ENCODE data around the gene PKHD1. TPM values are rescaled to one million over a fixed set of nuclear protein-coding genes. Genes with fewer than 3 reads are reported as not detected.
A peak's percentile ranks its signal among the peaks of the same experiment; 100 is the strongest.
"Not testable (repeated sequence)": the region's sequence is repeated elsewhere in the genome, so short reads cannot be mapped to it uniquely, and the experiment has no call there.

PKHD1 gene
- total RNA-seq, 4 donors from 2014 or later, result 0.53 to 0.83 (median 0.60) TPM

- TF ChIP-seq POLR2A (IDR thresholded peaks at IDR 0.05), result no peak
- TF ChIP-seq CTCF (IDR thresholded peaks at IDR 0.05), result peak in 4 of 6 experiments; percentile 52 to 74 (median 70)
- no peaks in the 10 kb centered on the region for H3K36me3 ChIP-seq
- no peaks in the 10 kb centered on the region for H3K4me1 ChIP-seq
- H3K4me3 ChIP-seq, result no peak overlapping the region
- no peaks in the 10 kb centered on the region for H3K9me3 ChIP-seq
- no peak overlapping the region for H3K27ac ChIP-seq
- no peaks in the 10 kb centered on the region for H3K27me3 ChIP-seq
- peak in 1 of 3 donors; percentile 64 for DNase-seq
Observed at GRCh38 chr6:51855310-51856082, 231.9 kb downstream of the PKHD1 start.

DNA sequence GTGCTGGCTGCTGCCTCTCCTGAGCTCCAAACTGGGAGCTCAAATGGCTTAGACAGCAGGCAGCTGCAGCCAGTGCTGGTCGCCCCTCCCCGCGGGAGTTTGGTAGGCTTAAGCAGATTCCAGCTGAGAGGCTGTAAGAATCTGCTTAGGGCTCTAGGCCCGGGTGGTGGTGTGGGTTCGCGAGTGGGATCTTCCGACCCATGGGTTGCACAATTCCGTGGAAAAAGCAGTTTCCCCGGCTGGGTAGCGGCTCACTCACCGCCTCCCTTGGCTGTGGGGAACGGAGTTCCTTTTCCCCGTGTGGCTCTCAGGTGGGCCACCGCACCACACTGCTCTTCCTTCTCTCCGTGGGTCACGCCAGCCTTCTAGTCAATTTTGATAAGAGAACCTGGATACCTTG is 232.5 kb downstream of the PKHD1 start:
- no peaks in the 10 kb centered on the region for H3K4me1 ChIP-seq
- no peaks in the 10 kb centered on the region for H3K9me3 ChIP-seq
- no peak for DNase-seq
- no peak overlapping the region for H3K27ac ChIP-seq
- no peak overlapping the region for H3K4me3 ChIP-seq
- no peaks in the 10 kb centered on the region for H3K36me3 ChIP-seq
- no peak for TF ChIP-seq CTCF (IDR thresholded peaks at IDR 0.05)
- TF ChIP-seq POLR2A (IDR thresholded peaks at IDR 0.05), result no peak
- no peaks in the 10 kb centered on the region for H3K27me3 ChIP-seq

DNA sequence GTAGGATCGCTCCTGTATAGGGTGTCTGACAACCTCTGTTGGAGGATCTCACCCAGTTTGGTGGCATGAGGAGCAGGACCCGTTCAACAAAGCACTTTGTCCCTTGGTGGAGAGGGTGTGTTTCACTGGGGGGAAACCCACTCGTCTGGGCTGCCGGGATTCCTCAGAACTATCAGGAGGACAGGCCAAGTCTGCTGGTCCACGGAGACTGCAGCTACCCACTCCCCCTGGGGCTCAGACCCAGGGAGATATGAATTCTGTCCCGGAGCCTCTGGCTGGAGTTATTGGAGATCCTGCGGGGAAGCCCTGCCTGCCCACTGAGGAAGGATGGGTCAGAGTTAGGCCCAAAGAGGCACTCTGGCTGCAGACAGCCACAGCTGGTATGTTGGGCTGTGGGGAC is 233.1 kb downstream of the PKHD1 start:
- no peak for TF ChIP-seq CTCF (IDR thresholded peaks at IDR 0.05)
- H3K27ac ChIP-seq, result no peak overlapping the region
- no peaks in the 10 kb centered on the region for H3K36me3 ChIP-seq
- H3K27me3 ChIP-seq, result no peaks in the 10 kb centered on the region
- H3K4me3 ChIP-seq, result no peak overlapping the region
- no peaks in the 10 kb centered on the region for H3K4me1 ChIP-seq
- DNase-seq, result no peak
- H3K9me3 ChIP-seq, result no peaks in the 10 kb centered on the region

- not testable (repeated sequence) for H3K27ac ChIP-seq, H3K4me3 ChIP-seq, H3K27me3 ChIP-seq, H3K9me3 ChIP-seq, H3K36me3 ChIP-seq, H3K4me1 ChIP-seq, DNase-seq
Observed at GRCh38 chr6:51853109-51853508, 234.3 kb downstream of the PKHD1 start.

- no peak for DNase-seq
- no peak for TF ChIP-seq CTCF (IDR thresholded peaks at IDR 0.05)
- TF ChIP-seq POLR2A (IDR thresholded peaks at IDR 0.05), result no peak
Observed at GRCh38 chr6:51846531-51846930, 240.9 kb downstream of the PKHD1 start.

GRCh38 chr6:51844336-51844735 is 243.1 kb downstream of the PKHD1 start:
- Histone ChIP-seq H3K9me3 (no peaks in the 10 kb centered on the region), H3K36me3 (no peaks in the 10 kb centered on the region), H3K27ac (no peak overlapping the region), H3K4me3 (no peak overlapping the region), H3K4me1 (no peaks in the 10 kb centered on the region), H3K27me3 (no peaks in the 10 kb centered on the region)
- no peak for TF ChIP-seq CTCF (IDR thresholded peaks at IDR 0.05)
- no peak for TF ChIP-seq POLR2A (IDR thresholded peaks at IDR 0.05)
- no peak for DNase-seq

More at GRCh38 chr6:51846531-51846930, 240.9 kb downstream of the PKHD1 start:
- Histone ChIP-seq H3K9me3 (no peaks in the 10 kb centered on the region), H3K27ac (no peak overlapping the region), H3K36me3 (no peaks in the 10 kb centered on the region), H3K4me3 (no peak overlapping the region), H3K27me3 (no peaks in the 10 kb centered on the region), H3K4me1 (no peaks in the 10 kb centered on the region)
